Cardiac muscle cell (in vitro differentiated cells and primary cell): ENCODE results near the gene AATK. TPM values are rescaled to one million over a fixed set of nuclear protein-coding genes. Genes with fewer than 3 reads are reported as not detected.

Source experiments
- DNase-seq, 2 donors: peaks; one replicate each; pipeline versions ENCODE4 v3.0.0 to v3.0.0-alpha.2; 2010 to 2017; ENCODE audit warnings: low read depth in 1 of 2, low spot score in 1 of 2
- H3K27ac ChIP-seq: fragments of 200-600 bp; sonication (generic); 2 replicates; pipeline ENCODE4 v1.5.1; 2016
- H3K27me3 ChIP-seq: fragments of 200-600 bp; sonication (generic); 2 replicates; pipeline ENCODE4 v1.6.0; 2016; ENCODE audit warnings: control low read depth
- H3K36me3 ChIP-seq: fragments of 200-600 bp; sonication (generic); 2 replicates; pipeline ENCODE4 v1.5.1; 2016; ENCODE audit warnings: control low read depth
- H3K4me1 ChIP-seq: fragments of 200-600 bp; sonication (generic); 2 replicates; pipeline ENCODE4 v1.8.1; 2017; ENCODE audit warnings: low read depth, mild to moderate bottlenecking, mixed run types
- H3K4me3 ChIP-seq: fragments of 200-600 bp; sonication (generic); 2 replicates; pipeline ENCODE4 v1.5.1; 2016; ENCODE audit warnings: mild to moderate bottlenecking
- H3K9me3 ChIP-seq: fragments of 200-600 bp; sonication (generic); 2 replicates; pipeline ENCODE4 v1.5.1; 2017; ENCODE audit warnings: low read depth, mild to moderate bottlenecking, control low read depth
- CTCF ChIP-seq: IDR thresholded peaks from 2 replicates; pipeline ENCODE4 v1.5.1; 2012; ENCODE audit warnings: low read depth, mild to moderate bottlenecking, low read length
- polyA plus RNA-seq: library from polyadenylated mRNA; unstranded; fragments of >200 nt; fragmentation: Nextera tagmentation; extraction: Ambion mirVana; gene quantifications from 2 replicates; pipeline ENCODE4 v1.2.1, GENCODE V29; 2016
- total RNA-seq: library from RNA; depleted of rRNA; stranded (reverse); fragments of >200 nt; gene quantifications from 2 replicates; pipeline ENCODE4 v1.2.3, GENCODE V29; 2016

AATK gene
- total and polyA plus RNA-seq, 2 experiments from 2014 or later = 8.0 to 21.9 TPM

GRCh38 chr17:81184555-81184954, 18.5 kb upstream of the AATK start:
- no peak for TF ChIP-seq CTCF
- Histone ChIP-seq H3K4me3 (no peak overlapping the region), H3K9me3 (no peaks in the 10 kb centered on the region), H3K27me3 (no peaks in the 10 kb centered on the region), H3K4me1 (peaks cover 10% of the 10 kb centered on the region), H3K36me3 (no peaks in the 10 kb centered on the region), H3K27ac (no peak overlapping the region)
- DNase-seq = peak in 1 of 2 donors; percentile 67

GRCh38 chr17:81183807-81184206, 17.8 kb upstream of the AATK start:
- DNase-seq = no peak
- Histone ChIP-seq H3K4me1 (peaks cover 12% of the 10 kb centered on the region), H3K9me3 (no peaks in the 10 kb centered on the region), H3K27me3 (no peaks in the 10 kb centered on the region), H3K4me3 (no peak overlapping the region), H3K36me3 (no peaks in the 10 kb centered on the region), H3K27ac (no peak overlapping the region)
- TF ChIP-seq CTCF = no peak

DNA sequence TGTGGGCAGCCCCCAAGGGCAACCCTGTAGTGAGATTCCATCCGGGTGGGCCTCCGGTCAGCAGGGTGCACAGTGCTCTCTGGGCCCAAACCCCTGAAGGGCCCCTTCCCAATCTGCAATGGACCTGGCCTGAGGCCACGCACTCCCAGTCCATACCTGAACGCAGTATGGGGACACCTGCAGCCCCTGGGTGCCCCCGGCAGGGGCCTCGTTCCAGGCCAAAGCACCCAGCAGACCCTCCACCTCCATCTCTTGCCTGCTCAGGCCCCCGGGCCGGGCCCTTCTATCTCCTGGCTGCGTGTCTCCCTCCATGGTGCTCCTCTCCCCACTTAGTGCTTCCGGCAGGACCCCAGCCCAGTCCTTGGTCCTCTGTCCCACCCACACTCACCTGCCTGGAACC, 17.3 kb upstream of the AATK start:
- Histone ChIP-seq H3K4me1 (peaks cover 12% of the 10 kb centered on the region), H3K27ac (no peak overlapping the region), H3K36me3 (no peaks in the 10 kb centered on the region), H3K9me3 (no peaks in the 10 kb centered on the region), H3K27me3 (no peaks in the 10 kb centered on the region), H3K4me3 (no peak overlapping the region)
- DNase-seq = no peak
- TF ChIP-seq CTCF = no peak

DNA sequence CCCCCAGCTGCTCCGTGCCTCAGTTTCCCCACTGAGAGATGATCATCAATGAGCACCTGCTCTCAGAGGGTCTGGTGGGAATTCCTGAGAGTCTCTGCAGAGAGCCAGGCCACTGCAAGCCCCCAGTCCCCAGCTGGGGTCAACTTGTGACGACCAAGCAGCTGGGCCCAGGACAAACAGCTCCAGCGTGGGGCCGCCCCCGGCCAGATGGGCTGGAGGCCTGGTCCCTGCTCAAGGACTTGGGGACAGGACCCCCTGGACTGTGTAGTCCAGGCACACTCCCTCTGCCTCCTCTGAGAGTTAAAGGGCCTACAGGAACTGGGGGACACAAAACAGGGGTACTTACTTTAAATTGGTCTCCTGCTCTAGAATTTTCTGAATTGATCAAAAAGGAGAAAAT, 16.6 kb upstream of the AATK start:
- TF ChIP-seq CTCF = no peak
- Histone ChIP-seq H3K4me1 (peaks cover 12% of the 10 kb centered on the region), H3K27me3 (no peaks in the 10 kb centered on the region), H3K4me3 (no peak overlapping the region), H3K9me3 (no peaks in the 10 kb centered on the region), H3K27ac (no peak overlapping the region), H3K36me3 (no peaks in the 10 kb centered on the region)
- DNase-seq = no peak

GRCh38 chr17:81181811-81182185, 15.8 kb upstream of the AATK start:
- Histone ChIP-seq H3K27me3 (no peaks in the 10 kb centered on the region), H3K9me3 (no peaks in the 10 kb centered on the region), H3K36me3 (no peaks in the 10 kb centered on the region), H3K4me1 (peaks cover 12% of the 10 kb centered on the region), H3K27ac (no peak overlapping the region), H3K4me3 (no peak overlapping the region)
- no peak for DNase-seq
- no peak for TF ChIP-seq CTCF
